MM.1S (cell line): ENCODE measurements around the gene LIG1.

Source experiments
- DNase-seq: peaks from one replicate; pipeline ENCODE4 v3.0.0-alpha.2; 2015
- H2AFZ ChIP-seq: fragments of 300-600 bp; sonication (generic); 2 replicates; pipeline ENCODE4 v1.6.0; 2016; ENCODE audit warnings: antibody characterized with exemption, low read length
- H3F3A ChIP-seq: fragments of 300-600 bp; sonication (generic); 2 replicates; pipeline ENCODE4 v1.6.1; 2016; ENCODE audit warnings: mild to moderate bottlenecking, antibody characterized with exemption, low read length, moderate library complexity, mixed read lengths; ENCODE audit not compliant: insufficient read depth
- H3K27ac ChIP-seq: fragments of 300-600 bp; sonication (generic); 2 replicates; pipeline ENCODE4 v1.5.1; 2016; ENCODE audit warnings: mild to moderate bottlenecking, low read length
- H3K27me3 ChIP-seq: fragments of 300-600 bp; sonication (generic); replicated peaks from 2 replicates; pipeline ENCODE4 v1.6.0; 2016; ENCODE audit warnings: low read length; ENCODE audit not compliant: insufficient read depth
- H3K36me3 ChIP-seq: fragments of 300-600 bp; sonication (generic); replicated peaks from 2 replicates; pipeline ENCODE4 v1.6.1; 2016; ENCODE audit warnings: mild to moderate bottlenecking, low read length, mixed read lengths; ENCODE audit not compliant: insufficient read depth
- H3K4me1 ChIP-seq: fragments of 300-600 bp; sonication (generic); 2 replicates; pipeline ENCODE4 v1.6.1; 2016; ENCODE audit warnings: low read length, mixed read lengths
- H3K4me2 ChIP-seq: fragments of 300-600 bp; sonication (generic); 2 replicates; pipeline ENCODE4 v1.6.0; 2016; ENCODE audit warnings: low read depth, low read length
- H3K4me3 ChIP-seq: fragments of 300-600 bp; sonication (generic); 2 replicates; pipeline ENCODE4 v1.5.1; 2016; ENCODE audit warnings: low read length, mixed read lengths
- H3K79me2 ChIP-seq: fragments of 300-600 bp; sonication (generic); 2 replicates; pipeline ENCODE4 v1.6.1; 2016; ENCODE audit warnings: mixed run types, low read length, mixed read lengths
- H3K9ac ChIP-seq: fragments of 300-600 bp; sonication (generic); 2 replicates; pipeline ENCODE4 v1.6.1; 2016; ENCODE audit warnings: low read length, mixed read lengths
- H3K9me2 ChIP-seq: fragments of 300-600 bp; sonication (generic); replicated peaks from 2 replicates; pipeline ENCODE4 v1.6.1; 2016; ENCODE audit warnings: mild to moderate bottlenecking, low read length, mixed read lengths; ENCODE audit not compliant: insufficient read depth
- H3K9me3 ChIP-seq: fragments of 300-600 bp; sonication (generic); replicated peaks from 2 replicates; pipeline ENCODE4 v1.6.1; 2016; ENCODE audit warnings: mild to moderate bottlenecking, low read length, mixed read lengths; ENCODE audit not compliant: insufficient read depth
- H4K20me1 ChIP-seq: fragments of 300-600 bp; sonication (generic); 2 replicates; pipeline ENCODE4 v1.6.1; 2016; ENCODE audit warnings: mild to moderate bottlenecking, low read length, moderate library complexity, mixed read lengths; ENCODE audit not compliant: insufficient read depth
- CTCF ChIP-seq: fragments of 300-600 bp; sonication (generic); IDR thresholded peaks from 2 replicates; pipeline ENCODE4 v1.5.1; 2016; ENCODE audit warnings: antibody characterized with exemption, low read length, mixed read lengths
- EZH2 ChIP-seq: fragments of 300-600 bp; sonication (generic); optimal IDR thresholded peaks from 2 replicates; pipeline ENCODE3; 2017; ENCODE audit warnings: low read depth, mild to moderate bottlenecking, antibody characterized with exemption, low read length, mixed read lengths
- EZH2phosphoT487 ChIP-seq: fragments of 300-600 bp; sonication (generic); IDR thresholded peaks from 2 replicates; pipeline ENCODE4 v1.6.1; 2018; ENCODE audit warnings: antibody characterized with exemption, low read length

LIG1 gene

GRCh38 chr19:48213959-48214358, 43.8 kb upstream of the LIG1 start:
- TF ChIP-seq EZH2phosphoT487 (no peak), EZH2 (no peak), CTCF (no peak)
- H3K4me3 ChIP-seq = no peak overlapping the region
- no peaks in the 10 kb centered on the region for H4K20me1 ChIP-seq
- H3K9me2 ChIP-seq = no peaks in the 10 kb centered on the region
- no peak overlapping the region for H2AFZ ChIP-seq
- H3K27me3 ChIP-seq = no peaks in the 10 kb centered on the region
- no peak overlapping the region for H3K4me2 ChIP-seq
- no peaks in the 10 kb centered on the region for H3K36me3 ChIP-seq
- H3F3A ChIP-seq = 0 out of 2 replicates have a peak, but pooled peaks cover 4% of the 10 kb centered on the region
- no peak for DNase-seq
- 0 out of 2 replicates have a peak, but pooled peaks cover 5% of the 10 kb centered on the region for H3K4me1 ChIP-seq
- no peak overlapping the region for H3K9ac ChIP-seq
- no peak overlapping the region for H3K27ac ChIP-seq
- no peaks in the 10 kb centered on the region for H3K79me2 ChIP-seq
- H3K9me3 ChIP-seq = no peaks in the 10 kb centered on the region

GRCh38 chr19:48210005-48210404, 39.9 kb upstream of the LIG1 start:
- H3K4me3 ChIP-seq = no peak overlapping the region
- peak; percentile 11 for DNase-seq
- no peaks in the 10 kb centered on the region for H4K20me1 ChIP-seq
- H3K27me3 ChIP-seq = no peaks in the 10 kb centered on the region
- H3F3A ChIP-seq = 0 out of 2 replicates have a peak, but pooled peaks cover 4% of the 10 kb centered on the region
- H3K9me3 ChIP-seq = no peaks in the 10 kb centered on the region
- no peaks in the 10 kb centered on the region for H3K36me3 ChIP-seq
- 0 out of 2 replicates have a peak, but pooled peaks cover 6% of the 10 kb centered on the region for H3K4me1 ChIP-seq
- TF ChIP-seq EZH2phosphoT487 = no peak
- TF ChIP-seq EZH2 = no peak
- no peak for TF ChIP-seq CTCF
- peak overlapping the region; percentile 40; the same call in 1 of the 2 replicates for H3K27ac ChIP-seq
- H3K9ac ChIP-seq = 0 out of 2 replicates have a peak overlapping the region, but pooled peaks have one; percentile 2
- H3K79me2 ChIP-seq = peaks cover 7% of the 10 kb centered on the region
- H2AFZ ChIP-seq = no peak overlapping the region
- H3K9me2 ChIP-seq = no peaks in the 10 kb centered on the region
- H3K4me2 ChIP-seq = no peak overlapping the region

- no peak for DNase-seq
- H3K9me3 ChIP-seq = no peaks in the 10 kb centered on the region
Observed at GRCh38 chr19:48206397-48207093, 36.4 kb upstream of the LIG1 start.

More at GRCh38 chr19:48206397-48207093, 36.4 kb upstream of the LIG1 start:
- TF ChIP-seq CTCF = no peak
- TF ChIP-seq EZH2phosphoT487 = no peak
- no peak for TF ChIP-seq EZH2
- no peak overlapping the region for H3K4me3 ChIP-seq
- no peaks in the 10 kb centered on the region for H4K20me1 ChIP-seq
- no peaks in the 10 kb centered on the region for H3K9me2 ChIP-seq
- H3K4me1 ChIP-seq = 0 out of 2 replicates have a peak, but pooled peaks cover 15% of the 10 kb centered on the region
- H3K9ac ChIP-seq = no peak overlapping the region
- H3K79me2 ChIP-seq = peaks cover 17% of the 10 kb centered on the region
- H3F3A ChIP-seq = 0 out of 2 replicates have a peak, but pooled peaks cover 4% of the 10 kb centered on the region
- no peaks in the 10 kb centered on the region for H3K36me3 ChIP-seq
- no peak overlapping the region for H3K4me2 ChIP-seq
- H3K27ac ChIP-seq = no peak overlapping the region
- H3K27me3 ChIP-seq = no peaks in the 10 kb centered on the region
- no peak overlapping the region for H2AFZ ChIP-seq
